Activated naive CD4-positive, alpha-beta T cell treated with Interleukin-2 at 50 U/mL for 16 hours (primary cell): ENCODE measurements around the gene MYRF.

Experiments
- DNase-seq: peaks from one replicate; pipeline ENCODE4 v3.0.0-alpha.2; 2020

The MYRF gene

DNA sequence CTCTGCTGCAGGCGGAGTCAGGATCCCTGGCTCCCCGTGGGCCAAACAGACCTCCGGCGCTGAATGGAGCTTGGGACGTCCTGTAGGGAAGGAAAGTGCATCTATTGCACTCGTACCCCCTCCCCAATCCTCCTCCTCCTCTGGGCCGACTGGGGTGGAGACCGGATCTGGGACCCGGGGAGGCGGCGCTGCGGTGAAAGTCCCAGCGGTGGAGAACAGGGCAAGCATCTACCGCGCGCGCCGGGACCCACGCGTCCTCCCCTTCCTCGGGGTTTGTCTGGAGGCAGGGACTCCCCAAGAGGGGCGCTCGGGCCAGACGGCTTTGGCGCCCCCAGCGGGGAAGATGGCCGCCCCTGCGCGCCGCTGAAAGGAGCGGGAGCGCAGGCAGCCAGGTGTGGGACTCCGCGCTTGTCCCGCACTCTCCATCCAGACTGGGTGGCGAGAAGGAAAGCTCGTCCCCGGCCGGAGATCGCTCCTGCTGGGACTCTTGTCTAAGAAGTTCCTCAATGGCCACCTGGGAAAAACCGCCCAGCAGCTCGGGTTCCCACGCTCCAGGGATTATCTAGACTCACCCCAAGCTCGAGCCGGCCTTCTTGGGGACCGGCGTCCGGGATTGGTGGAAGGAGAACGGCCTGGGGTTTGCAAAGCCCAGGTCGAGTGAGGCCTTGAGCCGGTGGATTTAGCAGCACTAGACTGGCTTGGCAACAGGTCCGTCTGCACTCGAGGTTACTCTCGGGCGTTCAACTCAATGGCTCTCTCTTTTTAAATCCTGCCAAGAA is 76.4 kb downstream of the MYRF start:
- peak; percentile 28 for DNase-seq

- no peak for DNase-seq
Measured at GRCh38 chr11:61829806-61830205, 77.4 kb downstream of the MYRF start.

DNA sequence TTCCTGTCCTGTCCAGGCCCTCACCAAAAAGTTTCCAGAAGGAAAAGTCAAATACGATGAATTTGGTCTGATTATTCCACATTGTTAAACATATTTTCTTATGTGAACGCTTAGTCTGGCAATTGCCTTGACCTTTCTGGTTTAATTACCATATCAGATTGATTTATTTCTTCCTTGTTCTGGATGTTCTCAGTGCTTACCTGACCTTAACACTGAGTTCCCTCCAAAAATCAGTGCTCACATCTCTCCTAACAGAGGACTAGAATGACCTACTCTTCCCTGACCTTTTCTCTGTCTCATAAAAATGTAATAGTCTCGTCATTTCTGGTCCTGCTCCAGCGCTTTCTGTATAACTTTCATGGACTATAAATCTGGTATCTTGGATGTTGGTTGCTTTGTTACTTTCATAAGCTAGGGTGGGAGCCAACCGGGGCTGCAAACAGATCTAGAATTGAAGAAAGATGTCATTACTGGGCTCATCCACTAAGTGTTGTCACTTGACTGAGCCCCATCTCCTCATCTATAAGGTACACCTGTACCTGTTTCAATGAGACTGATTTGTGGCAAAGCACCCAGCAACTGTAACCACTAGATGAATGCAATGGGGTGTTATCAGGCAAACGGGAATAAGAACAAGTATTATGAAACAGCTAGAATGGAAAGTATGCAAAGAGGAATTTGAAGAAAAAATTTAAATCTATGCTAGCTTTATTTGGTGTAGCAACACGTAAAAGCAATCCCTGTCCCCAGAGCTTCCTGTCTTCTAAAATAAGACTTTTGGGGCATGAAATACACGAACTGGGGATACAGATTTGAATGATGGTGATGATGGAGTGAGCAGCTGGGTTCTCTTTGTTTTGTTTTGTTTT is 78.0 kb downstream of the MYRF start:
- DNase-seq, result no peak

DNA sequence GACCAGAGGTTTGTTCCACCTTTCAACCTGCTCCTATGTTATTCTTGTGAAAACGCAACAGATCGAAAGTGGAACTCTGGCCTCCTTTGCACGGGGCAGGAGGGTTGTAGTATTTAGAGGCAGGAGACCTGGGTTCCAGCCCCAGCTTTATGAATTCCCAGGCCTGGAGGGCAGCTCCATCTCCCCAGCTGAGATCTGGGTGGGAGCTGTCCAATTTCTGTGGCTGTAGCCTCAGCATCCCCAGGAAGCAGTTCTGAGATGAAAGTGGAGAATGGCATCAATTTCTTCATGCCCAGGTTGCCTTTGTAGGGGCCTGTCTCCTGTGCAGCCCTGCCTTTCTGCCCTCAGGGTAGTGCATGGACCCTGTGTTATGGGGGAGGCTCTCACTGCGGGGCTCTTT is 79.8 kb downstream of the MYRF start:
- DNase-seq, result no peak

- DNase-seq, result no peak
Measured at GRCh38 chr11:61832754-61833153, 80.3 kb downstream of the MYRF start.

DNA sequence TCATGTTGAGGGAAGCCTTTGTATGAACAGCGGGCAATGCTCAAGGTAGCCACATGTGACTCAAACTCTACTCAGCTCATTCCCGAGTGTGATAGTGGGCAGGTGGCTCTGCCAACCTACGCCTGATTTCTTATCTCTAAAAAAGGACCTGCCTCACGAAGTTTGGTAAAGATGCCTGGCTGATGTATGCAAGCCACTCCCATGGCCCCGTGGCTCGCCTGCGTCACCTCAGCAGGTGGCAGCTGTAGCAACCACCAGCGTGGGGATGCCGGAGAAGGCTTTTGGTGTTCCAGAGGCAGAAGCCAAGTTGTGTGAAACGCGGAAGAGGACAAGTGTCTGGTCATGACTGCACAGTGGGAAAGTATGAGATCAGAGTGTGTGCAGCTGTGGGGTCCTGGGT is 81.0 kb downstream of the MYRF start:
- no peak for DNase-seq

GRCh38 chr11:61833926-61834277 is 81.5 kb downstream of the MYRF start:
- no peak for DNase-seq

GRCh38 chr11:61834278-61835048 is 82.0 kb downstream of the MYRF start:
- DNase-seq, result peak; percentile 6

DNA sequence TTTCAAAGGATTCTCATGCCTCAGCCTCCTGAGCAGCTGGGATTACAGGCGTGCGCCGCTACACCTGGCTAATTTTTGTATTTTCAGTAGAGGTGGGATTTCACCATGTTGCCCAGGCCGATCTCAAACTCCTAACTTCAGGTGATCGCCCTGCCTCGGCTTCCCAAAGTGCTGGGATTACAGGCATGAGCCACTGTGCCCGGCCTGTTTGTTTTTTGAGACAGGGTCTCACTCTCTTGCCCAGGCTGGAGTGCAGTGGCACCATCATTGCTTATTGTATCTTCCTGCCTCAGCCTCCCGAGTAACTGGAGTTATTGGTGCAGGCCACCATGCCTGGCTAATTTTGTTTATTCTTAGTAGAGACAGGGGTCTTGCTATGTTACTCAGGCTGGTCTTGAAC is 83.8 kb downstream of the MYRF start:
- DNase-seq, result no peak

DNA sequence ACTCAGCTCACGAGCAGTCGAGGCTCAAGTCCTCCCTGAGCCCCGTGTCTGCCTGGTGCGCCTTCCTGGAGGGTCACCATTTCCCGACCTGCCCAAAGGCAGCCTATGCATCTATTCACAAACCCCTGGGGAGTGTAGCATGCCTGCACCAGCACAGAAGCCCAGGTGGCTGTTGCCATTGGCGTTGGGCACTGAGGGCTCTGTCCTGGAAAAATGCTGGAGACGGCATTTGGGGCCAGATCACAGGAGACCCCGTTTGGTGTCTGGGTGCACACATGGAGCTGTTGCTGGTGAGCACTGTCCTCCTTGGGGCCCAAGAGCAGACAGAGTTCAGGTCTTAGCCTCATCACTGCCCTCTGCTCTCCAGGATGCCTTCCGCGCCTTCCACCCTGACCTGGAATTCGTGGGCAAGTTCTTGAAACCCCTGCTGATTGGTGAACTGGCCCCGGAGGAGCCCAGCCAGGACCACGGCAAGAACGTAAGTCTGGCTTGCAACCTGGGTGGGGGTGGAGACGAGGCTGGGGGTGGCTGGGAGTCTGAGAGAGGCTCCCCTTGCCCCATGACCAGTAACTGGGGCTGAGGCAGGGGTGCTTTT is 85.1 kb downstream of the MYRF start:
- DNase-seq, result no peak
